ENCODE results near the gene ERVMER34-1. TPM values are rescaled to one million over a fixed set of nuclear protein-coding genes. Genes with fewer than 3 reads are reported as not detected.
A peak's percentile ranks its signal among the peaks of the same experiment; 100 is the strongest.

The ERVMER34-1 gene
- total RNA-seq, 1 donor from 2014 or later, result 0.41 TPM

Small RNA genes within 50 kb of the gene (small RNA-seq; reads per million reads assigned to genes)
- gene MIR4449 (0.92 reads per million, percentile 63 among the genes with 10 or more reads in this experiment), gene RF00019 (not detected), gene RF00568 (not detected), gene SNORA26 (30.4 reads per million, percentile 97 among the genes with 10 or more reads in this experiment)

Other genes starting within 250 kb of the ERVMER34-1 start
- gene USP46, start 92.1 kb downstream of the ERVMER34-1 start, total RNA-seq, result 56.7 TPM
- gene RASL11B, start 110.9 kb upstream of the ERVMER34-1 start, total RNA-seq, result 19.2 TPM

Measured in frontal cortex (tissue), 1 donor.